Liver (tissue), 9 donors: ENCODE results near the gene PLS3. TPM values are rescaled to one million over a fixed set of nuclear protein-coding genes. Genes with fewer than 3 reads are reported as not detected.

Experiments
- DNase-seq: peaks from one replicate; pipeline ENCODE4 v3.0.0-alpha.2; 2017; ENCODE audit warnings: low spot score
- H3K27ac ChIP-seq, 2 donors: one replicate each; pipeline ENCODE4 v1.7.0; 2013; ENCODE audit warnings: inconsistent platforms in 2 of 2, low read length in 2 of 2, control low read depth in 1 of 2, low read depth in 1 of 2, mild to moderate bottlenecking in 1 of 2
- H3K27me3 ChIP-seq, 4 donors: one replicate each; pipeline versions ENCODE4 v1.6.1 to v1.7.0; 2013; ENCODE audit warnings: low read length in 3 of 4, inconsistent platforms in 1 of 4, mild to moderate bottlenecking in 1 of 4, moderate library complexity in 1 of 4; ENCODE audit not compliant: control insufficient read depth in 4 of 4, insufficient read depth in 4 of 4
- H3K36me3 ChIP-seq, 4 donors: one replicate each; pipeline versions ENCODE4 v1.6.1 to v1.7.0; 2013; ENCODE audit warnings: low read length in 3 of 4, mild to moderate bottlenecking in 3 of 4, low read depth in 1 of 4, moderate library complexity in 1 of 4; ENCODE audit not compliant: control insufficient read depth in 4 of 4, insufficient read depth in 3 of 4
- H3K4me1 ChIP-seq, 4 donors: one replicate each; pipeline versions ENCODE4 v1.6.1 to v1.7.0; 2013; ENCODE audit warnings: low read length in 3 of 4, mild to moderate bottlenecking in 3 of 4, moderate library complexity in 1 of 4; ENCODE audit not compliant: control insufficient read depth in 4 of 4, insufficient read depth in 4 of 4
- H3K4me3 ChIP-seq, 3 donors: one replicate each; pipeline versions ENCODE4 v1.6.1 to v1.7.0; 2013; ENCODE audit warnings: low read length in 3 of 3, control low read depth in 1 of 3, low read depth in 1 of 3, mild to moderate bottlenecking in 1 of 3
- H3K9ac ChIP-seq, 2 donors: one replicate each; pipeline ENCODE4 v1.7.0; 2013; ENCODE audit warnings: low read length in 2 of 2, mild to moderate bottlenecking in 2 of 2, moderate library complexity in 2 of 2, control low read depth in 1 of 2, low read depth in 1 of 2
- H3K9me3 ChIP-seq, 4 donors: one replicate each; pipeline versions ENCODE4 v1.6.1 to v1.7.0; 2013; ENCODE audit warnings: low read length in 3 of 4; ENCODE audit not compliant: control insufficient read depth in 4 of 4
- FOXA1 ChIP-seq: IDR thresholded peaks from 2 replicates; pipeline ENCODE4 v1.6.1; 2016; ENCODE audit warnings: antibody characterized with exemption
- FOXA2 ChIP-seq: IDR thresholded peaks from 2 replicates; pipeline ENCODE4 v1.6.1; 2016; ENCODE audit warnings: antibody characterized with exemption
- GABPA ChIP-seq, 2 donors: IDR thresholded peaks in 1 of 2; conservative IDR thresholded peaks in 1 of 2; 2 replicates each; pipeline ENCODE4 v1.6.1; 2016; ENCODE audit warnings: antibody characterized with exemption in 2 of 2, mild to moderate bottlenecking in 1 of 2, moderate library complexity in 1 of 2
- HNF4A ChIP-seq, 2 donors: conservative IDR thresholded peaks; 2 replicates each; pipeline ENCODE4 v1.6.1; 2016; ENCODE audit warnings: antibody characterized with exemption in 2 of 2, mild to moderate bottlenecking in 2 of 2
- HNF4G ChIP-seq: IDR thresholded peaks from 2 replicates; pipeline ENCODE4 v1.6.1; 2016; ENCODE audit warnings: antibody characterized with exemption
- JUND ChIP-seq, 2 donors: IDR thresholded peaks; 2 replicates each; pipeline ENCODE4 v1.6.1; 2016; ENCODE audit warnings: antibody characterized with exemption in 2 of 2
- NR2F2 ChIP-seq: IDR thresholded peaks from 2 replicates; pipeline ENCODE4 v1.6.1; 2016; ENCODE audit warnings: antibody characterized with exemption
- RAD21 ChIP-seq, 2 donors: IDR thresholded peaks; 2 replicates each; pipeline ENCODE4 v1.6.1; 2016; ENCODE audit warnings: antibody characterized with exemption in 2 of 2, mild to moderate bottlenecking in 2 of 2
- RXRA ChIP-seq, 2 donors: IDR thresholded peaks; 2 replicates each; pipeline ENCODE4 v1.6.1; 2017 to 2018; ENCODE audit warnings: antibody characterized with exemption in 2 of 2, mild to moderate bottlenecking in 1 of 2
- SP1 ChIP-seq: IDR thresholded peaks from 2 replicates; pipeline ENCODE4 v1.6.1; 2018; ENCODE audit warnings: antibody characterized with exemption, mild to moderate bottlenecking
- TAF1 ChIP-seq: conservative IDR thresholded peaks from 2 replicates; pipeline ENCODE4 v1.6.1; 2016; ENCODE audit warnings: antibody characterized with exemption, mild to moderate bottlenecking
- YY1 ChIP-seq: IDR thresholded peaks from 2 replicates; pipeline ENCODE4 v1.6.1; 2016; ENCODE audit warnings: antibody characterized with exemption, mild to moderate bottlenecking
- ZBTB33 ChIP-seq: IDR thresholded peaks from 2 replicates; pipeline ENCODE4 v1.6.1; 2016; ENCODE audit warnings: antibody characterized with exemption
- WGBS: extraction: QIAGEN DNeasy Blood & Tissue Kit; methylation state at CpG from one replicate; pipeline ENCODE4 v1.1.7; 2013; 5-methylcytosine and 5-hydroxymethylcytosine counted together
- polyA plus RNA-seq, 2 donors: library from polyadenylated mRNA; stranded (reverse) in 1 of 2; unstranded in 1 of 2; fragments of 200-250 nt in 1 of 2; fragments of >200 nt in 1 of 2; fragmentation: Nextera tagmentation in 1 of 2; extraction: Ambion mirVana in 1 of 2; gene quantifications; one replicate each; pipeline versions ENCODE4 v1.2.1 to v1.2.3, GENCODE V29; 2013 to 2015
- total RNA-seq, 2 donors: library from RNA; depleted of rRNA; stranded (reverse); fragments of >200 nt; gene quantifications; one replicate each; pipeline ENCODE4 v1.2.3, GENCODE V29; 2014
- TF ChIP-seq, protein P1 (sequence below): fragments of 150-350 bp; IDR thresholded peaks from 2 replicates; pipeline ENCODE4 v1.5.1; 2017; ENCODE audit warnings: improper control_type of control experiment, low read depth, low read length; ENCODE audit not compliant: missing input control
- TF ChIP-seq, protein P2 (sequence below): IDR thresholded peaks from 2 replicates; pipeline ENCODE4 v1.6.1; 2016; ENCODE audit warnings: antibody characterized with exemption, mild to moderate bottlenecking
- TF ChIP-seq, protein P3 (sequence below): IDR thresholded peaks from 2 replicates; pipeline ENCODE4 v1.6.1; 2016; ENCODE audit warnings: antibody characterized with exemption
- donor health status: healthy.
- donor health status: healthy.
- donor health status: healthy.
- donor health status: healthy.
- donor health status: healthy.

Gene PLS3
- total and polyA plus RNA-seq, 4 donors, result 56.3 to 119 (median 71.6) TPM

GRCh38 chrX:115533485-115533884, 27.5 kb upstream of the PLS3 start:
- WGBS, result 93% methylated on average over 1 of the region's 1 CpG
- Histone ChIP-seq H3K4me3 (no peak overlapping the region), H3K4me1 (no peaks in the 10 kb centered on the region), H3K36me3 (no peaks in the 10 kb centered on the region), H3K9me3 (no peaks in the 10 kb centered on the region), H3K9ac (no peak overlapping the region), H3K27ac (no peak overlapping the region), H3K27me3 (no peaks in the 10 kb centered on the region)
- no peak for DNase-seq
- TF ChIP-seq RAD21 (IDR thresholded peaks at IDR 0.05) (no peak), FOXA2 (no peak), HNF4G (no peak), SP1 (no peak), HNF4A (conservative IDR thresholded peaks at IDR 0.05) (no peak), FOXA1 (no peak)
- TF ChIP-seq, protein P1, sequence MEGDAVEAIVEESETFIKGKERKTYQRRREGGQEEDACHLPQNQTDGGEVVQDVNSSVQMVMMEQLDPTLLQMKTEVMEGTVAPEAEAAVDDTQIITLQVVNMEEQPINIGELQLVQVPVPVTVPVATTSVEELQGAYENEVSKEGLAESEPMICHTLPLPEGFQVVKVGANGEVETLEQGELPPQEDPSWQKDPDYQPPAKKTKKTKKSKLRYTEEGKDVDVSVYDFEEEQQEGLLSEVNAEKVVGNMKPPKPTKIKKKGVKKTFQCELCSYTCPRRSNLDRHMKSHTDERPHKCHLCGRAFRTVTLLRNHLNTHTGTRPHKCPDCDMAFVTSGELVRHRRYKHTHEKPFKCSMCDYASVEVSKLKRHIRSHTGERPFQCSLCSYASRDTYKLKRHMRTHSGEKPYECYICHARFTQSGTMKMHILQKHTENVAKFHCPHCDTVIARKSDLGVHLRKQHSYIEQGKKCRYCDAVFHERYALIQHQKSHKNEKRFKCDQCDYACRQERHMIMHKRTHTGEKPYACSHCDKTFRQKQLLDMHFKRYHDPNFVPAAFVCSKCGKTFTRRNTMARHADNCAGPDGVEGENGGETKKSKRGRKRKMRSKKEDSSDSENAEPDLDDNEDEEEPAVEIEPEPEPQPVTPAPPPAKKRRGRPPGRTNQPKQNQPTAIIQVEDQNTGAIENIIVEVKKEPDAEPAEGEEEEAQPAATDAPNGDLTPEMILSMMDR, result no peak
- TF ChIP-seq, protein P2, sequence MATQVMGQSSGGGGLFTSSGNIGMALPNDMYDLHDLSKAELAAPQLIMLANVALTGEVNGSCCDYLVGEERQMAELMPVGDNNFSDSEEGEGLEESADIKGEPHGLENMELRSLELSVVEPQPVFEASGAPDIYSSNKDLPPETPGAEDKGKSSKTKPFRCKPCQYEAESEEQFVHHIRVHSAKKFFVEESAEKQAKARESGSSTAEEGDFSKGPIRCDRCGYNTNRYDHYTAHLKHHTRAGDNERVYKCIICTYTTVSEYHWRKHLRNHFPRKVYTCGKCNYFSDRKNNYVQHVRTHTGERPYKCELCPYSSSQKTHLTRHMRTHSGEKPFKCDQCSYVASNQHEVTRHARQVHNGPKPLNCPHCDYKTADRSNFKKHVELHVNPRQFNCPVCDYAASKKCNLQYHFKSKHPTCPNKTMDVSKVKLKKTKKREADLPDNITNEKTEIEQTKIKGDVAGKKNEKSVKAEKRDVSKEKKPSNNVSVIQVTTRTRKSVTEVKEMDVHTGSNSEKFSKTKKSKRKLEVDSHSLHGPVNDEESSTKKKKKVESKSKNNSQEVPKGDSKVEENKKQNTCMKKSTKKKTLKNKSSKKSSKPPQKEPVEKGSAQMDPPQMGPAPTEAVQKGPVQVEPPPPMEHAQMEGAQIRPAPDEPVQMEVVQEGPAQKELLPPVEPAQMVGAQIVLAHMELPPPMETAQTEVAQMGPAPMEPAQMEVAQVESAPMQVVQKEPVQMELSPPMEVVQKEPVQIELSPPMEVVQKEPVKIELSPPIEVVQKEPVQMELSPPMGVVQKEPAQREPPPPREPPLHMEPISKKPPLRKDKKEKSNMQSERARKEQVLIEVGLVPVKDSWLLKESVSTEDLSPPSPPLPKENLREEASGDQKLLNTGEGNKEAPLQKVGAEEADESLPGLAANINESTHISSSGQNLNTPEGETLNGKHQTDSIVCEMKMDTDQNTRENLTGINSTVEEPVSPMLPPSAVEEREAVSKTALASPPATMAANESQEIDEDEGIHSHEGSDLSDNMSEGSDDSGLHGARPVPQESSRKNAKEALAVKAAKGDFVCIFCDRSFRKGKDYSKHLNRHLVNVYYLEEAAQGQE, result no peak
- TF ChIP-seq, protein P3, sequence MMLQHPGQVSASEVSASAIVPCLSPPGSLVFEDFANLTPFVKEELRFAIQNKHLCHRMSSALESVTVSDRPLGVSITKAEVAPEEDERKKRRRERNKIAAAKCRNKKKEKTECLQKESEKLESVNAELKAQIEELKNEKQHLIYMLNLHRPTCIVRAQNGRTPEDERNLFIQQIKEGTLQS, result no peak

DNA sequence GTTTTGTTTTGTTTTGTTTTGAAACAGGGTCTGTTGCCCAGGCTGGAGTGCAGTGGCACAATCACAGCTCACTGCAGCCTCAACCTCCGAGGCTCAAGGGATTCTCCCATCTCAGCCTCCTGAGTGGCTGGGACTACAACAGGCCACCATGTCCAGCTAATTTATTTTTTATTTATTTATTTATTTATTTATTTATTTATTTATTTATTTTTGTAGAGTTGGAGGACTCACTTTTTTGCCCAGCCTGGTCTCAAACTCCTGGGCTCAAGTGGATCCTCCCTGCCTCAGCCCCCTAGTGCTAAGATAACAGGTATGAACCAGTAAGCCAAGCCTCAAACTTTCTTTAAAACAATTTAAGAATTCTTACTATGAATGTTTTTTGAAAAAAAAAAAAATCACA, 26.6 kb upstream of the PLS3 start:
- Histone ChIP-seq H3K36me3 (no peaks in the 10 kb centered on the region), H3K27me3 (no peaks in the 10 kb centered on the region), H3K4me1 (no peaks in the 10 kb centered on the region), H3K9me3 (no peaks in the 10 kb centered on the region), H3K9ac (no peak overlapping the region), H3K27ac (no peak overlapping the region), H3K4me3 (no peak overlapping the region)
- no peak for DNase-seq
- 86% methylated on average over 1 of the region's 1 CpG for WGBS
- no peak for TF ChIP-seq YY1
- TF ChIP-seq FOXA1, result no peak
- TF ChIP-seq HNF4A (conservative IDR thresholded peaks at IDR 0.05), result no peak
- TF ChIP-seq ZBTB33, result no peak
- TF ChIP-seq JUND (IDR thresholded peaks at IDR 0.05), result no peak
- TF ChIP-seq, protein P2, result no peak
- no peak for TF ChIP-seq RAD21 (IDR thresholded peaks at IDR 0.05)
- no peak for TF ChIP-seq TAF1
- no peak for TF ChIP-seq RXRA (IDR thresholded peaks at IDR 0.05)
- TF ChIP-seq GABPA (IDR thresholded peaks at IDR 0.05 in 1 of 2, conservative IDR thresholded peaks at IDR 0.05 in 1 of 2), result no peak
- TF ChIP-seq SP1, result no peak
- TF ChIP-seq, protein P3, result no peak
- TF ChIP-seq NR2F2, result no peak
